IMR-90 (cell line): ENCODE measurements around the gene SAPCD1.

Experiments
- CHD1 ChIP-seq: IDR thresholded peaks from 2 replicates; pipeline ENCODE4 v1.6.1; 2012; ENCODE audit warnings: low read depth, low read length, improper control_type of control experiment
- POLR2A ChIP-seq: IDR thresholded peaks from 2 replicates; pipeline ENCODE4 v1.6.1; 2012; ENCODE audit warnings: mild to moderate bottlenecking, low read depth, low read length
- SMC3 ChIP-seq: fragments of 150-350 bp; IDR thresholded peaks from 2 replicates; pipeline ENCODE4 v1.6.1; 2016; ENCODE audit warnings: low read depth, mild to moderate bottlenecking, antibody characterized with exemption, low read length, moderate library complexity
- TF ChIP-seq, protein P1 (sequence below): conservative IDR thresholded peaks from 2 replicates; pipeline ENCODE4 v1.5.1; 2012; ENCODE audit warnings: mild to moderate bottlenecking, low read depth, low read length, improper control_type of control experiment
- TF ChIP-seq, protein P2 (sequence below): fragments of 150-350 bp; IDR thresholded peaks from 2 replicates; pipeline ENCODE4 v1.6.1; 2017; ENCODE audit warnings: mild to moderate bottlenecking, antibody characterized with exemption, low read length, low read depth

DNA sequence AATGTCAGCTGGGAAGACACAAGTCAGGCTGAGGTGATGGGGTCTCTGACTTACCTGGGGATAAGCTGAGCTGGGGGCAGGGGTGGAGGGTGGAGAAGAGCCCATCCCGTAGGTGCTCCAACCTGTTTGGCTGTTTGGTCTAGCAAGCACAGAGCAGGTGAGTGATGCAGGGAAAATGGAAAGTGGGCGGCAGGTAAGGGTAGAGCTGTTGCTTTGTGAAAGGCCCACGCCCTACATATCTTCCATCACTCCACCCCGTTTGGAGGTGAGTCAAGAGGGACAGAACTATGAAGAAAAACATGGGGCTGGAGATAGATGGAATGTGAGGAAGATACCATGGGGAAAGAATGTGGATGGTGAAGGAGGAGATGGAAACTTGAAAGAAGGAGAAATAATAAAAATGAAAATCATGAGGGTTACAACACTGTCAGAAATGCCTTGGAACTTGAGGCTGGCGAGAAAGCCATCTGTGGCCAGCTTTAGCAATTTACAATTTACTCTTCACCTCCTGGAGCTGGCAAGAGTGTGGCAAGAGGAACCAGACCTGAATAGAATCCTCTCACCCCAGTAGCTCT is 42.2 kb upstream of the SAPCD1 start:
- TF ChIP-seq, protein P1, sequence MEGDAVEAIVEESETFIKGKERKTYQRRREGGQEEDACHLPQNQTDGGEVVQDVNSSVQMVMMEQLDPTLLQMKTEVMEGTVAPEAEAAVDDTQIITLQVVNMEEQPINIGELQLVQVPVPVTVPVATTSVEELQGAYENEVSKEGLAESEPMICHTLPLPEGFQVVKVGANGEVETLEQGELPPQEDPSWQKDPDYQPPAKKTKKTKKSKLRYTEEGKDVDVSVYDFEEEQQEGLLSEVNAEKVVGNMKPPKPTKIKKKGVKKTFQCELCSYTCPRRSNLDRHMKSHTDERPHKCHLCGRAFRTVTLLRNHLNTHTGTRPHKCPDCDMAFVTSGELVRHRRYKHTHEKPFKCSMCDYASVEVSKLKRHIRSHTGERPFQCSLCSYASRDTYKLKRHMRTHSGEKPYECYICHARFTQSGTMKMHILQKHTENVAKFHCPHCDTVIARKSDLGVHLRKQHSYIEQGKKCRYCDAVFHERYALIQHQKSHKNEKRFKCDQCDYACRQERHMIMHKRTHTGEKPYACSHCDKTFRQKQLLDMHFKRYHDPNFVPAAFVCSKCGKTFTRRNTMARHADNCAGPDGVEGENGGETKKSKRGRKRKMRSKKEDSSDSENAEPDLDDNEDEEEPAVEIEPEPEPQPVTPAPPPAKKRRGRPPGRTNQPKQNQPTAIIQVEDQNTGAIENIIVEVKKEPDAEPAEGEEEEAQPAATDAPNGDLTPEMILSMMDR, result no peak
- no peak for TF ChIP-seq CHD1
- TF ChIP-seq, protein P2, sequence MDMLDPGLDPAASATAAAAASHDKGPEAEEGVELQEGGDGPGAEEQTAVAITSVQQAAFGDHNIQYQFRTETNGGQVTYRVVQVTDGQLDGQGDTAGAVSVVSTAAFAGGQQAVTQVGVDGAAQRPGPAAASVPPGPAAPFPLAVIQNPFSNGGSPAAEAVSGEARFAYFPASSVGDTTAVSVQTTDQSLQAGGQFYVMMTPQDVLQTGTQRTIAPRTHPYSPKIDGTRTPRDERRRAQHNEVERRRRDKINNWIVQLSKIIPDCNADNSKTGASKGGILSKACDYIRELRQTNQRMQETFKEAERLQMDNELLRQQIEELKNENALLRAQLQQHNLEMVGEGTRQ, result no peak
- no peak for TF ChIP-seq POLR2A
- TF ChIP-seq SMC3, result no peak
